BLaER1 treated with 17β-estradiol and CSF1 and Interleukin-3, amounts not matched to agents 10 nM and 100 nM (cell line): ENCODE data around the gene PTPRN2.

ENCODE experiments used
- H3K27ac ChIP-seq, 11 experiments: shearing (Covaris generic); formaldehyde crosslinking; 2 replicates each; pipeline ENCODE4 v1.8.1; 2022
- H3K27me3 ChIP-seq, 11 experiments: shearing (Covaris generic); formaldehyde crosslinking; 2 replicates each; pipeline ENCODE4 v1.8.1; 2022
- H3K36me3 ChIP-seq, 11 experiments: shearing (Covaris generic); formaldehyde crosslinking; 2 replicates each; pipeline ENCODE4 v1.8.1; 2022
- H3K4me1 ChIP-seq, 10 experiments: shearing (Covaris generic); formaldehyde crosslinking; 2 replicates each; pipeline ENCODE4 v1.8.1; 2022
- H3K4me2 ChIP-seq, 11 experiments: shearing (Covaris generic); formaldehyde crosslinking; 2 replicates each; pipeline ENCODE4 v1.8.1; 2022
- H3K4me3 ChIP-seq, 10 experiments: shearing (Covaris generic); formaldehyde crosslinking; 2 replicates each; pipeline ENCODE4 v1.8.1; 2022
- H3K9ac ChIP-seq, 11 experiments: shearing (Covaris generic); formaldehyde crosslinking; 2 replicates each; pipeline ENCODE4 v1.8.1; 2022
- H3K9me3 ChIP-seq, 11 experiments: shearing (Covaris generic); formaldehyde crosslinking; replicated peaks in 1 of 11; 2 replicates each; pipeline ENCODE4 v1.8.1; 2022
- H4K20me1 ChIP-seq, 11 experiments: shearing (Covaris generic); formaldehyde crosslinking; 2 replicates each; pipeline ENCODE4 v1.8.1; 2022
- Cebpa-rat ChIP-seq, 11 experiments: shearing (Covaris generic); IDR thresholded peaks; 2 replicates each; pipeline ENCODE4 v1.8.1; 2022

PTPRN2 gene

DNA sequence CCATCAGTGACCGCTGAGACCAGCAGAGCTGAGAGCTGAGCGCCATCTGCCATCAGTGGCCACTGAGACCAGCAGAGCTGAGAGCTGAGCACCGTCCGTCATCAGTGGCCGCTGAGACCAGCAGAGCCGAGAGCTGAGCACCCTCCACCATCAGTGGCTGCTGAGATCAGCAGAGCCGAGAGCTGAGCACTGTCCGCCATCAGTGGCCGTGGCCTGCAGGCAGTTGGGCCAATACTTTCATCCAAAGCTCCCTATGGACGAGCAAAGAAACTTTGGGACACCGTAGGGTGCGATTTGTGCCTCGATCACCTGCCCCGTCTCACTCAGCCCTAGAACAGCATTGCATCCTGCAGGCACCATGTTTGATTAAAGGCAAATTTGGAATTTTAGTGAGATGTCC, 985.0 kb downstream of the PTPRN2 start:
- no peaks in the 10 kb centered on the region for H3K27me3 ChIP-seq
- no peak overlapping the region for H3K4me2 ChIP-seq
- H3K4me1 ChIP-seq = peaks cover 0 to 30% (median 14%) of the 10 kb centered on the region in 10 experiments; a peak in 10 of 20 replicates
- H3K9ac ChIP-seq = no peak overlapping the region
- no peaks in the 10 kb centered on the region for H3K36me3 ChIP-seq
- H3K9me3 ChIP-seq = peaks cover 0 to 12% (median 7%) of the 10 kb centered on the region in 11 experiments; a peak in 15 of 22 replicates
- H4K20me1 ChIP-seq = no peaks in the 10 kb centered on the region
- no peak overlapping the region for H3K27ac ChIP-seq
- TF ChIP-seq Cebpa-rat (IDR thresholded peaks at IDR 0.05) = no peak
- no peak overlapping the region for H3K4me3 ChIP-seq

GRCh38 chr7:157602156-157602555, 985.5 kb downstream of the PTPRN2 start:
- no peaks in the 10 kb centered on the region for H3K27me3 ChIP-seq

DNA sequence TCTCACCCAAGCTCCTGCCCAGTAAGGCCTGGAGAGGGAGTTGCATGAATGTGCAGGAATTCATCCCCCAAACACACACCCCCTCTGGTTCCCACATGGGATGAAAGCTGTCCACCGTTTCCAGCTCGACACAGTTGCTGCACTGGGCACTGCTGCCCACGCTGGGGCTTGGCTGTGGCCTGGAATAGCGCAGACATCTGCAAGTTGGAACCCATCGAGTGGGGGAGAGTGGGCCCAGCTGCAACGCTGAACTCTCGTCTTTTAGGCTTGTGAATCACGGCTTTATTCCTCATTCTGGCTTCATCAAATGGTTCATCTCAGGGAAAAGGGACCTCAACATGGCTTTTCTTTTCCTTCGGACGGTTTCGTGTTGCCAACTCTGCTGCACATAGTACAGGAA, 986.1 kb downstream of the PTPRN2 start:
- Histone ChIP-seq H3K4me3 (no peak overlapping the region), H3K4me2 (no peak overlapping the region), H3K27ac (no peak overlapping the region), H3K27me3 (no peaks in the 10 kb centered on the region), H3K9me3 (peaks cover 0 to 12% (median 7%) of the 10 kb centered on the region in 11 experiments; a peak in 15 of 22 replicates), H3K9ac (no peak overlapping the region), H3K36me3 (no peaks in the 10 kb centered on the region), H4K20me1 (no peaks in the 10 kb centered on the region), H3K4me1 (peaks cover 0 to 22% (median 14%) of the 10 kb centered on the region in 10 experiments; a peak in 10 of 20 replicates)
- no peak for TF ChIP-seq Cebpa-rat (IDR thresholded peaks at IDR 0.05)

More at GRCh38 chr7:157602156-157602555, 985.5 kb downstream of the PTPRN2 start:
- no peak overlapping the region for H3K4me3 ChIP-seq
- H3K4me1 ChIP-seq = peaks cover 0 to 26% (median 14%) of the 10 kb centered on the region in 10 experiments; a peak in 10 of 20 replicates
- H3K36me3 ChIP-seq = no peaks in the 10 kb centered on the region
- no peak overlapping the region for H3K9ac ChIP-seq
- TF ChIP-seq Cebpa-rat (IDR thresholded peaks at IDR 0.05) = no peak
- H4K20me1 ChIP-seq = no peaks in the 10 kb centered on the region
- H3K4me2 ChIP-seq = no peak overlapping the region
- peaks cover 0 to 12% (median 7%) of the 10 kb centered on the region in 11 experiments; a peak in 15 of 22 replicates for H3K9me3 ChIP-seq
- no peak overlapping the region for H3K27ac ChIP-seq

GRCh38 chr7:157599491-157599890, 988.1 kb downstream of the PTPRN2 start:
- H3K9ac ChIP-seq = no peak overlapping the region
- no peak for TF ChIP-seq Cebpa-rat (IDR thresholded peaks at IDR 0.05)
- H3K4me2 ChIP-seq = no peak overlapping the region
- H3K4me1 ChIP-seq = peaks cover 0 to 6% (median 1%) of the 10 kb centered on the region in 10 experiments; a peak in 6 of 20 replicates
- no peaks in the 10 kb centered on the region for H3K36me3 ChIP-seq
- no peaks in the 10 kb centered on the region for H3K9me3 ChIP-seq
- H3K27me3 ChIP-seq = no peaks in the 10 kb centered on the region
- no peak overlapping the region for H3K4me3 ChIP-seq
- no peak overlapping the region for H3K27ac ChIP-seq
- H4K20me1 ChIP-seq = no peaks in the 10 kb centered on the region

DNA sequence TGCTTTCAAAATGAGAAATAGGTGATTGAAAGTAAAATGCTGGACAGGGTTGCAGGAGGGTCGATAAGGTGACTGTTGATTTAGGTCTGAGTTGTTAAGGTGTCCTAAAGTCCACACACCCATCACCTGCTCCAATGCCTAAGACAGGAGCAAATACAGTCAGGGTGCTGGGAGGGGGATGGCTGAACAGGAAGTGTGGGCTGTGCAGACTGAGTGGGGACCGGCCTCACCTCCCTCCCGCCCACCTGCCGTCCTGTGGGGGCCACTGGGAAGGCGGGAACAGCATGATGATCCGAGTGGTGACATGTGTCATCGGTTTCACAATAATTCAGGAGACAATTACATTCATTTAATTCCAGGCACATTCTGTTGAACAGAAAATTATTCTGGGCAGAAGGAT, 990.1 kb downstream of the PTPRN2 start:
- Histone ChIP-seq H3K9me3 (peaks cover 0 to 7% (median 0%) of the 10 kb centered on the region in 11 experiments; a peak in 2 of 22 replicates), H3K4me1 (peaks cover 0 to 6% (median 4%) of the 10 kb centered on the region in 10 experiments; a peak in 2 of 20 replicates), H3K9ac (no peak overlapping the region), H3K27me3 (no peaks in the 10 kb centered on the region), H3K27ac (no peak overlapping the region), H4K20me1 (no peaks in the 10 kb centered on the region), H3K36me3 (no peaks in the 10 kb centered on the region), H3K4me2 (no peak overlapping the region), H3K4me3 (no peak overlapping the region)
- no peak for TF ChIP-seq Cebpa-rat (IDR thresholded peaks at IDR 0.05)

GRCh38 chr7:157596881-157597280, 990.7 kb downstream of the PTPRN2 start:
- Histone ChIP-seq H3K27ac (no peak overlapping the region), H3K9me3 (peaks cover 0 to 12% (median 0%) of the 10 kb centered on the region in 11 experiments; a peak in 2 of 22 replicates), H3K4me2 (no peak overlapping the region), H3K9ac (no peak overlapping the region), H4K20me1 (no peaks in the 10 kb centered on the region), H3K36me3 (no peaks in the 10 kb centered on the region), H3K27me3 (no peaks in the 10 kb centered on the region), H3K4me3 (no peak overlapping the region), H3K4me1 (peaks cover 0 to 6% (median 4%) of the 10 kb centered on the region in 10 experiments; a peak in 2 of 20 replicates)
- no peak for TF ChIP-seq Cebpa-rat (IDR thresholded peaks at IDR 0.05)

DNA sequence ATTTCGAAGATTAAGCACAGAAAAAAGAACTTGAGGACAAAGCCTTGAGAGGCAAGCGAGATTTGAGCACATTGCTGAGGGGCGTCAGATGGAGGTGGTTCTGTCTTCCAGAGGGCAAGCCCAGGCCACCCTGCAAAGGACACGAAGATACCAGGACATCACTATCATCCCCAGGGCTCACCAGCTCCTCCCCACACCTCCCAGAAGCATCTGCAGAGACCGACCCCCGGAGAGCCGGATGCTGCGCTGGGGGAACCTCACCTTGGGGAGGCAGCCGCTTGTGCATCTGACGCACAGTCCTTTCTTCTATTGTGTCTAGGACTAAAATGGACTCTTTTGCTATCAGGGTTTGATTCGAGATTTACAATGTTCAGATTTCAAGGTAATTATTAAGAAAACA, 991.2 kb downstream of the PTPRN2 start:
- no peak overlapping the region for H3K27ac ChIP-seq
- no peaks in the 10 kb centered on the region for H3K36me3 ChIP-seq
- H3K27me3 ChIP-seq = no peaks in the 10 kb centered on the region
- peaks cover 0 to 12% (median 0%) of the 10 kb centered on the region in 11 experiments; a peak in 2 of 22 replicates for H3K9me3 ChIP-seq
- no peak overlapping the region for H3K4me2 ChIP-seq
- peaks cover 0 to 6% (median 4%) of the 10 kb centered on the region in 10 experiments; a peak in 2 of 20 replicates for H3K4me1 ChIP-seq
- H3K4me3 ChIP-seq = no peak overlapping the region
- H3K9ac ChIP-seq = no peak overlapping the region
- no peaks in the 10 kb centered on the region for H4K20me1 ChIP-seq
- no peak for TF ChIP-seq Cebpa-rat (IDR thresholded peaks at IDR 0.05)

DNA sequence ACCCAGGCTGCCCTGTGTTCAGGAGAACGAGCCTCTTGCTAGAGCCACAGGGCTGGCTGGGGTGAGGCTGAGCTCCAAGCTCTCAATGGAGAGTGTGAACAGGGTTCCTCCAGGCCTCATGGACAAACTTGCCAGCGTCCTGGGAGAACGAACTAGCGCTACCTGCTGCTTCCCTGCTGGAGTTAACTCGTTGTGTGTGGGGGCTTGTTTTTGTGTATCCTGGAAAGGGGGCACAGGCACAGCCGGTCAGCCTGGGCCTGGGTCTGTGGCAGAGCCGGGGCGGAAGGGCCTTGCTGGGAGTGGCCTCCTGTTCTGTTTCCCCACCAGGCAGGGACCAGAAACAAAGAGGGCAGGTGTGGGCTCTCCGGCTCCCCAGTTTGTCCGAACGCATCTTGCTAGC, 991.6 kb downstream of the PTPRN2 start:
- Histone ChIP-seq H3K4me2 (no peak overlapping the region), H3K27me3 (no peaks in the 10 kb centered on the region), H4K20me1 (no peaks in the 10 kb centered on the region), H3K4me1 (peaks cover 0 to 6% (median 4%) of the 10 kb centered on the region in 10 experiments; a peak in 2 of 20 replicates), H3K9me3 (peaks cover 0 to 12% (median 0%) of the 10 kb centered on the region in 11 experiments; a peak in 2 of 22 replicates), H3K27ac (no peak overlapping the region), H3K4me3 (no peak overlapping the region), H3K36me3 (no peaks in the 10 kb centered on the region), H3K9ac (no peak overlapping the region)
- no peak for TF ChIP-seq Cebpa-rat (IDR thresholded peaks at IDR 0.05)

GRCh38 chr7:157595086-157595855, 992.4 kb downstream of the PTPRN2 start:
- peaks cover 0 to 6% (median 4%) of the 10 kb centered on the region in 10 experiments; a peak in 2 of 20 replicates for H3K4me1 ChIP-seq
- TF ChIP-seq Cebpa-rat (IDR thresholded peaks at IDR 0.05) = no peak
- H3K4me2 ChIP-seq = no peak overlapping the region
- H3K9ac ChIP-seq = no peak overlapping the region
- H3K4me3 ChIP-seq = no peak overlapping the region
- H3K27me3 ChIP-seq = no peaks in the 10 kb centered on the region
- H4K20me1 ChIP-seq = no peaks in the 10 kb centered on the region
- H3K27ac ChIP-seq = no peak overlapping the region
- peaks cover 0 to 12% (median 0%) of the 10 kb centered on the region in 11 experiments; a peak in 2 of 22 replicates for H3K9me3 ChIP-seq
- H3K36me3 ChIP-seq = no peaks in the 10 kb centered on the region
